Measurements from ENCODE around the gene KCNJ14. TPM values are rescaled to one million over a fixed set of nuclear protein-coding genes. Genes with fewer than 3 reads are reported as not detected.
"Not testable (repeated sequence)": the region's sequence is repeated elsewhere in the genome, so short reads cannot be mapped to it uniquely, and the experiment has no call there.

The KCNJ14 gene
- total RNA-seq, 1 donor from 2014 or later, result 1.2 TPM

DNA sequence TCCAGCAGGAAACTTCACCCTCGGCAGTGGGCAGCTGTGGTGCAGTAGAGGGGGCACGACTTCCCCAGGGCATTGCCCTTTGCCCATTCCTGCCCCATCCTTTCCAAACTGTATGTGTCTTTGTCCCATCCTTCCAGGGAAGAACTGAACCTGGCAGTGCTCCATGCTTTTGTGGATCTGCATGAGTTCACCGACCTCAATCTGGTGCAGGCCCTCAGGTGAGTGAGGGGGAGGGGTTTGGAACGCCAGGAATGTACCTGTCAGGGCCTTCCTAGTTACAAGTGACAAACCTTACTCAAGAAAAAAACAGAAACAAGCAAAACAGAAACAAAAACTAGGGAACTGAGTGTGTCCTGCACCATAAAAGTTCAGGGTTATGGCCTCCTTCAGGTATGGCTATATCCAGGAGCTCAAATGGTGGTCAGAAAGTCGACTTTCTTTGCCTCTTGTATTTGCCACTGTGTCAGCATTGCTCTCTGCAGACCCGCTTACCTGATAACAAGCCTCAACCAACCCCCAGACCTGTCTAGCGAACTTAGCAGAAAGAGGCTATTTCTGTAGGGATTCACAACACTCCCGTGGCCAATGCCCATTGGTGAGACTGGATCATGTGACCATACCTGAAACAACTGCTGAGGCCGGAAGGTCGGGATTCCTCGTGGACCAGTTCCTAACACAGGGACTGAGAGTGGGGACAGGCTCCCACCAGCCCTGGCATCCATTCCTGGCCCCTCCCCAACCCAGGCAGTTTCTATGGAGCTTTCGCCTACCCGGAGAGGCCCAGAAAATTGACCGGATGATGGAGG is 18.0 kb downstream of the KCNJ14 start:
- DNase-seq, result no peak

DNA sequence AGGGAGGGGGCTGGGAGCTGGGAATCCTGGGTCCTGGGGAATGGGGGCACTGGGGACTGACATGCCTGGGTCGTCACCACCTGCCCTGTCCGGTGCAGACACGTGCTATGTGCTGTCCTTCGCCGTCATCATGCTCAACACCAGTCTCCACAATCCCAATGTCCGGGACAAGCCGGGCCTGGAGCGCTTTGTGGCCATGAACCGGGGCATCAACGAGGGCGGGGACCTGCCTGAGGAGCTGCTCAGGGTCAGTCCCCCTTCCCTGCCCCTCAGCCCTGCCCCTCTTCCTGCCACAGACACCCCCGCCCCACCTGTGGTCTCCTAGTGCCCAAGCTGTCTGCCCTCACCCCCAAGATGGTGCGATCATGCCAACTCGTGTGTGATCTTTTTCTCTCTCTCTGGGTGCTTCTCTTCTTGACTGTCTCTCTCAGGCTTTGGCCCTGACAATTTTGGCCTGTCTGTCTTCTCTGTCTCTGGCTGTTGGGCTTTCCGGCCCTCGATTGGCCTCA is 18.8 kb downstream of the KCNJ14 start:
- DNase-seq, result no peak

DNA sequence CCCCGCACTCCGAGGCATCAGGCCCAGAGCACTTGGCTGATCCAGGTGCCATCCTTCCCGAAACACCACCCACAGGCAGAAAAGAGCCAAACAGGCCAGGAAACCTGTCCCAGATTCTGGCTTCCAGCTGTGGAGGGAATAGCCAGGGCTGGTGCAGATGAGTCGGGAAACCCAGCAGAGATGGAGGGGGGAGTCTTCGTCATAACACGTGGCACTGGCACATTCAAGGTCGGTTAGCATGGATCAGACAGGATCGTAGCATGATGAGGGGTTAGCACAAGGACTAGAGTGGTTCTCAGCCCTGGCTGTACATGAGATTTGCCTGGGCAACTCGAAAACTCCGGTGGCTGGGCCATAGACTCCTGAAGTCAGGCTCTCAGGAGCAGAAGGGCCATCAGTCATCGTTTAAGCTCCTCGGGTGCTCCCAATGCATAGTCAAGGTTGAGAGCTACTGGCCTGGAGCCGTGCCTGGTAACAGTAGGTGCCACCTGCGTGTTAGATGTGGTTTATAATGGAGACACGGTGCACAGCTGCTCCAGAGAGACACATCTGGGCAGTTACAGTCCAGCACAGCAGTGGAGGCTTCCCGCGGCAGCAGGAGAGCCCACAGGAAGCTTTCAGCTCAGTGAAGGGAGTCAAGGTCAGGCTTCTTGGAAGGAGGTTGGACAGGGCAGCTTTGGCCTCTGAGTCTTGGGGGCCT is 20.1 kb downstream of the KCNJ14 start:
- no peak for DNase-seq

DNA sequence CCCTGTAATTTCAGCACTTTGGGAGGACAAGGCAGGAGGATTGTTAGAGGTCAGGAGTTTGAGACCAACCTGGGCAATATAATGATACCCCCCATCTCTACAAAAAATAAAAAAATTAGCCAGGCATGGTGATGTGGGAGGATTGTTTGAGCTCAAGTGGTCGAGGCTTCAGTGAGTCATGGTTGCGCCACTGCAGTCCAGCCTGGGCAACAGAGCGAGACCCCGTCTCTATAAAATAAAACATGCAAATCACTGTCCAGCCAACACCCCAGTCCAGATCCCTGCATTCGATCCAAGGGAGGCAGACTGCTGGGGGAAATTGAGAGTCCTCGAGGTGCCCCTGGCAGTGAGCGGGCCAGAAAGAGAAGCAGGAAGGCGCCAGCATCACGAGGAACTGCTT is 20.8 kb downstream of the KCNJ14 start:
- DNase-seq, result no peak

DNA sequence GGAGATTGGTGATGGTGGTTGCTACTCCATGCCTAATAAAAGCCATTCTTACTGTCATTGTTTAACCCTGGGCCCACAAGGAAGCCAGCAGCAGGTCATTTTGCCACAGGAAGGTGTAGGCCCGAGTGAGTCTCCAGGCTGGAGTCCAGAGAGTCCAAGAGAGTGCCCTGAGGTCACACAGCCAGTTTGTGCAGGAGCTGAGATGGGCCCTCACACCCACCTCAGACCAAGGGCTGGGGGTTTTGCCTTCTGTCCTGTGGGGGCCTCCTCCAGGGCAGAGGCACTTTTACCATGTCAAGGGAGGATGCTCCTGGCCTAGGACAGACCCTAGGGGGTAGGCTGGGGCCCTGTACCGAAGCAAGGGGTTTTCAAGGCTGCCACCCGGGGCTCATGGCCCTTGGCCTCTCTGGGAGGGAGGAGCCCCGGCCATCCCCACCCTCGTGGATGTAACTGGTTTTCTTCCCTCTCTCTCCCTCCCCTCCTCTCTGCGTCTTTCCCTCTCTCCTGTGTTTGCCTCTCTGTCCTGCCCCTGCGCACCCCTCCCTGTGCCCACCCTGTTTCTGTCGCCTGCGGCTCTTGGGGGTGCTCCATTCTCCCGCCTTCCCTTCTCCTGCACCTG is 21.8 kb downstream of the KCNJ14 start:
- no peak for DNase-seq

DNA sequence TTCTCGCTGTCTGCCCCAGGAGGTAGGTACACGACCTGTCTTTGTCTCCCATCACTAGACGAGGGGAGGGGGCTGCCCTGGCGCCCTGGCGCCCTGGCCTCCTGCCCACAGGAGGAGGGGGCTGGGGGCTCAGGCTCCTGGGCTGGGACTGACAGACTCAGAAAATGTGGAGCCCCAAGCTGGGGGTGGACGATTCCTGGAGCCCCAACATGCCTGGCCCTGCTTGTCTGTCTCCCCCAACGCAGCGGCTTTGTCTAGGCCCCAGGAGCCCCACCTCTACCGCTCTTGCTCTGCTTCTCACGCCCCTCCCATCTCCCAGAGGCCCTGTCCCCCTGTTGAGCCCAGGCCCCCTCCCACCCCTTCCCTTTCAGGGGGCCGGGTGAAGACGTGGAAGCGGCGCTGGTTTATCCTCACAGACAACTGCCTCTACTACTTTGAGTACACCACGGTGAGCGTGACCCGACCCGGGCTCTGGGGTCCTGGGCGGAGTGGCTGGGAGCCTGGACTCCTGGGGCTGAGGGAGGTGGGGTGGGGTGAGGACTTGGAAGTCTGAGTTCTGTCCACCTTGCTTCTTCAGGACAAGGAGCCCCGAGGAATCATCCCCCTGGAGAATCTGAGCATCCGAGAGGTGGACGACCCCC is 22.4 kb downstream of the KCNJ14 start:
- DNase-seq, result no peak

DNA sequence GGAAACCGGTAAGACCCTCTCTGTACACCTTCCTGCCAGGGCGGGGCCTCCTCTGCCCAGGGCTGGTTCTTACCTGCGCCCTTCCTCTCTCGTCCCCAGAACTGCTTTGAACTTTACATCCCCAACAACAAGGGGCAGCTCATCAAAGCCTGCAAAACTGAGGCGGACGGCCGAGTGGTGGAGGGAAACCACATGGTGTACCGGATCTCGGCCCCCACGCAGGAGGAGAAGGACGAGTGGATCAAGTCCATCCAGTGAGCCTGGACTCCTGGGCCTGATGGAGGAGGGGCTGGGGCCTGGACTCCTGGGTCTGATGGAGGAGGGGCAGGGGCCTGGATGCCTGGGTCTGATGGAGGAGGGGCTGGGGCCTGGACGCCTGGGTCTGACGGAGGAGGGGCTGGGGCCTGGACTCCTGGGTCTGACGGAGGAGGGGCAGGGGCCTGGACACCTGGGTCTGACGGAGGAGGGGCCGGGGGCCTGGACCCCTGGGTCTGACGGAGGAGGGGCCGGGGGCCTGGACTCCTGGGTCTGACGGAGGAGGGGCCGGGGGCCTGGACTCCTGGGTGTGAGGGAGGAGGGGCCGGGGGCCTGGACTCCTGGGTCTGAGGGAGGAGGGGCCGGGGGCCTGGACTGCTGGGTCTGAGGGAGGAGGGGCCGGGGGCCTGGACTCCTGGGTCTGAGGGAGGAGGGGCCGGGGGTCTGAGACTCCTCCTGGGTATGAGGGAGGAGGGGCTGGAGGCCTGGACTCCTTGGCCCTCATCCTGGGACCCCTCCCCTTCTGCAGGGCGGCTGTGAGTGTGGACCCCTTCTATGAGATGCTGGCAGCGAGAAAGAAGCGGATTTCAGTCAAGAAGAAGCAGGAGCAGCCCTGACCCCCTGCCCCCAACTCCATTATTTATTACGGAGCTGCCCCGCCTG is 23.2 kb downstream of the KCNJ14 start:
- DNase-seq, result no peak

DNA sequence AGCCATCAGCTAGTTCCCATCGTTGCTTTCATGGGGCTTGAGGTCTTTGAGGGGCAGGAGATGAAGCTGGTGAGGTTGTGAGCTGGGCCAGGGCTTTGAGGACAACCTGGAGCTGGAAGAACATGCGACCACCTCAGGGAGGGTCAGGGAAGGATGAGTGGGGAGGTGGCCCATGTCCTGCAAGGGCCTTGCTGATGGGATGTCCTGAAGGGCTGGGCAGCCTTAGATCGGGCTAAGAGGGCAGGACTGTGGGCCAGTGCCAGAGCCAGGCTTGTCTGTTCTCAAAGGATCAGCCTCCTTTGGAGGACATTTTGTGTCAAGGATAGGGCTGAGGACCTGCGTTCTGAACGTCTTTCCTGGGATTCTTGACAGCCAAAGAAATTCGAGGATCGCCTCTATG is 24.3 kb downstream of the KCNJ14 start:
- no peak for DNase-seq

DNA sequence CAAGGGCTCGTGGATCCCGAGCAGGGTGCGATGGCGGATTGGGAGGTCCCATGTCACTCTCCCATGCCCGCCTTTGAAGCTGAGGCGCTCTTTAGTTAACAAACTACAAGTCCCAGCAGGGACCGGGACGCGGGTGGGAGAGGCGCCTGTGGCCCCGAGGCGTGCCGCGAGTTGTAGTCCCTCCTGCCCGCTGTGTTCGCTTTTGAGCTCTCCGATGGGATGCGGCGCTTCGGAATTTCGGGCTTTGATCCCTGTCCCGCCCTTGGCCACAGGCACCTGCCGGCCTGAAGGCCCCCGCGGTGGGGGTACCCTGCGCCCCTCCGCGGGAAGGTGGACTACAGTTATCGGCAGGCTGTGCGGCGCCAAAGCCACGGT is 24.8 kb downstream of the KCNJ14 start:
- DNase-seq, result peak; percentile 51

DNA sequence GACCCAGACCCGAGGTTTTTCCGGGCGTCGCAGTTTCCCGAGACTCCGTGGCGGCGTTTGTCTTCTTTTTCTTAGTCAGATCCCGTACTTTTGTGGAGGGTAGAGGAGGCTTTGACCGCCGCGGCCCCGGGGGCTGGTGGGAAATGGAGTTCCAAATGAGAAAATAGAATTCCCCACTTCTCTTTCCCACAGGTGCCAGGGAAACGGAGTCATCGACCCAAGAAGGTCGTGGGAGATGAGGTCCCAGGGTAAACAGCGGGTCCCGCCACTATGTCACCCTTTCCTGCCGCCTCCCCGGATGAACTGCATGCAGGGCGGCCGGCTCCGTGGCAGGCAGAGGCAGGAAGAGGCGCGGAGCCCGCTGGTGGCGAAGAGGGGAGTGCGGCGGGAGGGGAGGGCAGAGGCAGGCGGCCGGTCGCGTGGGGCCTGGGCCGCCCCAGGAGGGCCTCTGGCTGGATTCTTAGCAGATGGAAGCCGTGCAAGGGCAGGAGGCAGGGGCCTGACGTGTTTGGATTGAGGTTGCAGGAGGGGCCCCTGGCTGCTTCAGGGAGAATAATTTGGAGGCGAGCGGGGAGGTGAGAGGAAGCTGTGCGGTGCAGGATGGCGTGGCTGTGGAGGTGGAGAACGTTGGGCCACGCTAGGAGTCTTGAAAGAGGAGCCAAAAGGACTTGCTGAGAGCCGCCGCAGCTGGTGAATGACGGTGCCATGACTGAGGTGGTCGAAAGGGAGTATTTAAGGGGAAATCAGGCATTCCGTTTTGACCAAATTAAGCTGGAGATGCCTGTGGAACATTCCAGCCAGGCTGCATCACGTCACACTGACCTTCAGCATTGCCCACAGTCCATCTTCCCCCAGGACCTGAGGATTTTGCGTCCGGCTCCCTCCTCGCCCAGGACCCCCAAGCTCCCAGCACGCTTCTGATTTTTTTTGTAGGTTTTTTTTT is 25.5 kb downstream of the KCNJ14 start:
- no peak for DNase-seq

DNA sequence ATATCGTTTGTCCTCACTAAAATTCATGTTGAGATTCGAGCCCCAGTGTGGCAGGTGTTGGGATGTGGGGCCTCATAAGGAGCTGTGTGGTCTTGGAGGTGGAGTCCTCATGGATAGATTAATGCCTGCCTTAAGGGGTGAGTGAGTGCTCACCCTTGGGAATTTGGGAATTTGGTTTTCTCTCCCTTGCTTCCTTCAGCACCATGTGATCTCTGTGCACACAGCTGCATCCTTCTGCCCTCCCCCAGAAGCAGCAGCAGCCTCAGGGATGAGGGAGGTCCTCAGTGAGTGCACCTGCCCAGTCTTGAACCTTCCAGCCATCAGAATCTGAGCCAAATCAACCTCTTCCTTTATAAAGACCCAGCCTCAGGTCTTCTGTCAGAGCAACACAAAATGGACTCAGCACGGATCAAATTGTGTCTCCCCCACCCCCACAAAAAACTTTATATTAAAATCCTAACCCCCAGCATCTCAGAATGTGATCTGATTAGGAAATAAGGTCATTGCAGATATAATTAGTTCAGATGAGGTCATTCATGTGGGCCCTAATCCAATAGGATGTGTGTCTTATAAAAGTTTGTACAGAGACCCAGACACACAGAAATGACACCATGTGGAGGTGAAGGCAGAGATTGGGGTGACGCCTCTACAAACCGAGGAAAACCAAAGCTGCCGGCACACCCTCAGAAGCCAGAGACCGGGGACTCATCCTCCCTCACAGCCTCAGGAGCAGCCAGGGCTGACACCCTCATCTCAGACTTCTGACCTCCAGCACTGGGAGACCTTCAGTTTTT is 26.7 kb downstream of the KCNJ14 start:
- no peak for DNase-seq

DNA sequence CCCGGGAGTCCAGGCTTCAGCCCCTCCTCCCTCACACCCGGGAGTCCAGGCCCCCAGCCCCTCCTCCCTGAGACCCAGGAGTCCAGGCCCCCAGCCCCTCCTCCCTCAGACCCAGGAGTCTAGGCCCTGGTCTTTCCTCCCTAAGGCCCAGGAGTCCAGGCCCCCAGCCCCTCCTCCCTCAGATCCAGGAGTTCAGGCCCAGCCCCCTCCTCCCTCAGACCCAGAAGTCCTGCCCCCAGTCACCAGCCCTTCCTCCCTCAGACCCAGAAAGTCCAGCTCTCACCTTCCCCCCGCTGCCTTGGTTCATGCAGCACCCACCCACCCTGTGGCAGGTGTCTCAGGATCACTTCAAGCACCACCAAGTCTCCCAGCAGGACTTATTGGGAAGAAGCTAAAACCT is 27.9 kb downstream of the KCNJ14 start:
- no peak for DNase-seq

DNA sequence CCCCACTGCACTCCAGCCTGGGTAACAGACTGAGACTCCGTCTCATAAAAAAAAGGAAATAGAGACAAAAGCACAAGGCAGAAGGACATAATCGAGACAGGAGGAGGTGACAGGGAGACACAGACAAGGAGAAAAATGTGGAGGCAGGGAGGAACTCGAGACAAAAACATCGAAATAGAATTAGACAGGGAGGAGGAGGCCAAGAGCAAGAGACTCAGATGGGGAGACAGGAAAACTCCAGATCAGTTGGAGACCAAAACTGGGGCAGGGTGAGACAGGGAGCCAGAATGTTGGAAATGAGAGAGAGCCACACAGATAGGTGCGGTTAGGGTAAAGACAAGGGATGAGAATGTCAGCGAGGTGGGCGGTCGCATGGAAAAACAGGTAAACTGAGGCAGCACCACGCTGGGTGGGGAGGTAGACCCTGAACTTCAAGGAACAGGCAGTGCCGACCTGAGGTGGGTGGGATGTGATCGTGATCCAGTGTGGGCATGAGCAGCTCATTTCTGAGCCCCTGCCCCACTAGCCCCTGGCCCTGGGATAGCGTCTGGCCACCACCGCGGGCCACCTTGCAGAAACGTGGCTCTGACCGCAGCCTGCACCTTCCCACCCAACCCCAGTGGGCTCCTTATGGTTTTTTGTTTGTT is 29.0 kb downstream of the KCNJ14 start:
- no peak for DNase-seq

DNA sequence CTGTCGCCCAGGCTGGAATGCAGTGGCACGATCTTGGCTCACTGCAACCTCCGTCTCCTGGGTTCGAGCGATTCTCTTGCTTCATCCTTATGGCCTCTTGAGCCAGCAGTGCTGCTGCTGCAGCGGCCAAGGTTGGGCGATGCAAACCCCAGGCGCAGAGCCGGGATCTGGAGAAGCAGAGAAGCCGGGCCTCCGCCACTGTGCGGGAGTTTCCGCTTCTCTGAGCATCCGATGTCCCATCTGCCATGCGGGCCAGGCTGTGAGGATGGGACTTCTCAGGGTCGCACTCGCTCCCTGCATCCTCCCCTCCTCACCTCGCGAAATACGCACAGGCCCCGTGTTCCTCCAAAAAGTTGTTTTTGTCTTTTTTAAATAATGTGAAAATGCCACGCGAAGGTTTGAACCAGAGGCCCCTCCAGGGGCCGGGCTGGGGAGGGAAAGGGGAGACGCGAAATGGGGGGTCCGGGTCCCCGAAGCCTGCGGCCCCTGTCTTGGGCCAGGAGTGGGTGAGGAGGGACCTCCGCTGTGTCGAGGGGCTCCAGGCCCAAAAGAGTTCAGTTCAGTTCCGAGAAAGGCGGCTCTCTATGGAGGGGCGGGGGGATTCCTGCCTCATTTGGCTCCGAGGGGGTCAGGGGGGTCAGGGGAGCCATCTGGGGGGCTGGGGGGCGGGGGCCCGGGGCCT is 29.7 kb downstream of the KCNJ14 start:
- DNase-seq, result no peak

DNA sequence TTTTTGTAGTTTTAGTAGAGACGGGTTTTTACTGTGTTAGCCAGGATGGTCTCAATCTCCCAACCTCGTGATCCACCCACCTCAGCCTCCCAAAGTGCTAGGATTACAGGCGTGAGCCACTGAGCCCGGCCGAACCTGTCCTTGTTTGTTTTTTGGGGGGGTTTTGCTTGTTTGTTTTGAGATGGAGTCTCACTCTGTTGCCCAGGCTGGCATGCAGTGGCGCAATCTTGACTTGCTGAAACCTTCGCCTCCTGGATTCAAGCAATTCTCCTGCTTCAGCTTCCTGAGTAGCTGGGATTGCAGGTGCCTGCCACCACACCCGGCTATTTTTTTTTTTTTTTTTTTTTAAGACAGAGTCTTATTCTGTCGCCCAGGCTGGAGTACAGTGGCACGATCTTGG is 31.3 kb downstream of the KCNJ14 start:
- DNase-seq, result not testable (repeated sequence)

DNA sequence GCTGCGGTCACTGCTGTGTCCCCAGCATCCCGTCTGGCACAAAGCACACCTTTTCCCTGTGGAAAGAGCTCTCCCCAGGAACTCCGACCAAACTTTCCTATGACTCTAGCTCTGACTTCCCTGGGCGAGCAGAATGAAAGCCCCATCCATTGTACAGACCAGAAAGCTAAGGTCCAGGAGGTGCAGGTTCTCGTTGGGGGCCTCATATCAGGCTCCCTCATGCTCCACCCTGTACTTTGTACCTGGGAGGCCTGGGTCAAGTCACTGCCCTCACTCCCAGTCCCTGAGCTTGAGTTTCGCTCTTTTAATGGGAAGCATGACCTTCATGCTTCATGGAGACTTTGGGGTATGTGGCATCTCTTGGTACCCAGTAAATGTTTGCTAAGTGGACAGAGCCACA is 32.2 kb downstream of the KCNJ14 start:
- no peak for DNase-seq

DNA sequence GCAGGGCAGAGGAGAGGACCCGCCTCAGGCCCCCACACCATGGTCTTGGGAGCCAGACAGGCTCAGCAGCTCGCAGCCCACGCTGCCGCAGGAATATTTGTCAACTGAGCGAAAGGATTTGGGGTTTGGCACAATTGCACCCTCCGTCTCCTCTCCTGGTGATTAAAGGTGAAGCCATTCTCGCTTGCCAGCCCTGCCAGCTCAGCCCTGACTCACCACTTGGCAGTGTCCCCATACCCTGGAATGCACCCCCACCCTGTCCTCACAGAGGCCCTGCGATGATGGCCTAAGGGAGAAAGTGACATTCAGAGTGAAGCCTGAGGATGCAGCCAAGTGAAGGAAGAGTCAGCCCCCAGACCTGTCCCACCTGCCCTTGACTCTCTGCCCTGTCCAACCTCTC is 32.6 kb downstream of the KCNJ14 start:
- no peak for DNase-seq

DNA sequence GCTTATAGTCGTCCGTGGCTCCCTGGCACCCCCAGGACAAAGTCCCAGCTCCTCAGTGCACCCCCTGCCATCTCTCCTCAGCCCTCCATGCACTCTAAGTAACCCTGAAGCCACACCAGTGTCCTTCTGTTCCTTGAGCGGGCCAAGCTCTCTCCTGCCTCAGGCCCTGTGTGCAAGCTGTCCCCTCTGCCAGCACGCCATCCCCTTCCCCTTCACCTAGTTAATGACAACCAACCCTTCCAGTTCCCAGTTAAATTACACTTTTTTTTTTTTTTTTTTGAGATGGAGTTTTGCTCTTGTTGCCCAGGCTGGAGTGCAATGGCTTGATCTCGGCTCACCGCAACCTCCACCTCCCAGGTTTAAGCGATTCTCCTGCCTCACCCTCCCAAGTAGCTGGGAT is 33.1 kb downstream of the KCNJ14 start:
- DNase-seq, result not testable (repeated sequence)

All from skin of body (tissue), 2 donors.